Activated T-helper 2 cell treated with anti-CD3 and anti-CD28 coated beads, Interferon-gamma antibody, Interleukin-2, Interleukin-4, amounts not matched to agents 10 μg/mL and 5 μg/mL and 100 μg/mL, durations not matched to agents 14 hours and 24 hours and 36 hours (primary cell): ENCODE results near the gene TRIP13. TPM values are rescaled to one million over a fixed set of nuclear protein-coding genes. Genes with fewer than 3 reads are reported as not detected.
"Not testable (repeated sequence)": the region's sequence is repeated elsewhere in the genome, so short reads cannot be mapped to it uniquely, and the experiment has no call there.

Experiments
- DNase-seq: peaks from one replicate; pipeline ENCODE4 v3.0.0; 2021; ENCODE audit warnings: low spot score
- H3K27ac Mint-ChIP-seq: one replicate; pipeline ENCODE4 v1.8.0; 2021; ENCODE audit warnings: mixed read lengths
- H3K27me3 Mint-ChIP-seq: one replicate; pipeline ENCODE4 v1.8.0; 2021; ENCODE audit warnings: low read depth, mixed read lengths
- H3K36me3 Mint-ChIP-seq: one replicate; pipeline ENCODE4 v1.8.0; 2021; ENCODE audit warnings: low read depth, mixed read lengths
- H3K4me1 Mint-ChIP-seq: one replicate; pipeline ENCODE4 v1.8.0; 2021; ENCODE audit warnings: low read depth, mixed read lengths
- H3K4me3 Mint-ChIP-seq: one replicate; pipeline ENCODE4 v1.8.0; 2021; ENCODE audit warnings: low read depth, mild to moderate bottlenecking, moderate library complexity, mixed read lengths
- H3K9me3 Mint-ChIP-seq: one replicate; pipeline ENCODE4 v1.8.0; 2021; ENCODE audit warnings: mixed read lengths
- intact Hi-C: fragments of 100-400 bp; cut with micrococcal nuclease; formaldehyde crosslinking; loops from one replicate; pipeline ENCODE4 v1.15.1; 2023
- total RNA-seq: library from RNA; stranded (reverse); gene quantifications from 2 replicates; pipeline ENCODE4 v1.2.3, GENCODE V29; 2022

TRIP13 gene
- 36.6 and 37.6 TPM in 2 replicates for total RNA-seq

DNA sequence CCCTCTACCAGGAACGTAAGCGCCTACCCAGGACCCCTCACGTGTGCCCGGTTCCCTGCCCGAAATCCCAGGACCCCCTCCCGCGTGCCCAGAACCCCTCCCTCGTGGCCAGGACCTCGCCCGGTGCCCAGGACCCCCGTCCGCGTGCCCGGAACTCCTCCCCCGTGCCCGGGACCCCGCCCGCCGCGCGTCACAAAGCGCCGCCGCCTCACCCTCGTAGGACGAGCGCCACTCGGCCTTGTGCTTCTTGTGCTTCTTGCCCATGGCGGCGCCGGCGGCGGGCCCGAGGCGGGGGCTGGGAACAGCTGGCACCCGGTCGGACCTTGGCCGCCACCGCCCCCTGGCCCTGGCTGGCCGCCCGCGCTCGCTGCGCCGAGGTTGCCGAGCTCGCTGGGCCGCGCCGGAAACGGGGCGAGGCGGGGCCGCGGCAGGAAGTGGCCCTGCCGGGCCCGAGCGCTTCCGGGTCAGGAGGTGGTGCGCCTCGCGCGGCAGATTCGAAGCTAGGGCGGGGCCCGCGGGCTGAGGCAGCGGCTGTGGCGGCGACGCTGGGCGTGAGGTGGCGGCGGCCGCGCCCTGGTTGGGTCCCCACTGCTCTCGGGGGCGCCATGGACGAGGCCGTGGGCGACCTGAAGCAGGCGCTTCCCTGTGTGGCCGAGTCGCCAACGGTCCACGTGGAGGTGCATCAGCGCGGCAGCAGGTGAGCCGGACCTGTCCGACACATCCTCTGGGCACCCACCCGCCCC lies at the start of gene TRIP13, which contains the start of gene BRD9:
TSS of gene TRIP13 (plus strand) at position 491 of the 743 bp plus-strand sequence. CDS start at position 606, 115 bp downstream.
TSS of gene BRD9 (minus strand) at position 408 of the 743 bp plus-strand sequence. CDS start at position 264, 144 bp downstream.
- Mint-ChIP-seq H3K36me3 (peaks cover 68% of the 10 kb centered on the region), H3K27me3 (no peaks in the 10 kb centered on the region), H3K4me3 (peak within 1 kb of the TSS; percentile 86), H3K9me3 (no peaks in the 10 kb centered on the region), H3K27ac (peak within 1 kb of the TSS; percentile 86), H3K4me1 (peaks cover 32% of the 10 kb centered on the region)
- DNase-seq, result peak; percentile 84
- intact Hi-C loops, result no loop called here

- H3K27ac Mint-ChIP-seq, H3K36me3 Mint-ChIP-seq, H3K4me1 Mint-ChIP-seq, DNase-seq, H3K9me3 Mint-ChIP-seq, intact Hi-C loops, H3K4me3 Mint-ChIP-seq, H3K27me3 Mint-ChIP-seq: not testable (repeated sequence)
Observed at GRCh38 chr5:843371-843770, 49.3 kb upstream of the TRIP13 start.

GRCh38 chr5:843926-844325 lies 48.8 kb upstream of the TRIP13 start:
- H3K27me3 Mint-ChIP-seq, H3K36me3 Mint-ChIP-seq, intact Hi-C loops, DNase-seq, H3K4me1 Mint-ChIP-seq, H3K9me3 Mint-ChIP-seq, H3K27ac Mint-ChIP-seq, H3K4me3 Mint-ChIP-seq: not testable (repeated sequence)

DNA sequence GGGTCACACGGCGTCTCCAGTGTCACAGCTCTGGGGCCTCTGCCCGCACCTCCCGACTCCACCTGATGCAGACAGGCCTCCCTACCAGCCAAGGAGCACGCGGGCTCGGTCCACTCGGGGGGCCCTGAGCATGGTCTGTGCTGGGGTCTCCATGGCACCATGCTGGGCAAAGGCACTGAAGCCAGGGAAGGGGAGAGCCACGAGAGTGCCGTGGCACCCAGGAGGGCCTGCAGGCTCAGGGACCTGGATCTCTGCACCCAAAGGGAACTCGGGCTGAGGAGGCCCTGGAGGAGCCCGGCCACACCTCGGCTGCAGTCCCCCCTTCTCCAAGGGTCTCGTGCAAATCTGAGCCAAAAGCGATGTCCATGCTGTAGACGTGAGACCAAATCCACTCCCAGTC lies 48.3 kb upstream of the TRIP13 start:
- DNase-seq, result not testable (repeated sequence)

GRCh38 chr5:845031-845675 lies 47.5 kb upstream of the TRIP13 start:
- H3K4me3 Mint-ChIP-seq, H3K27me3 Mint-ChIP-seq, H3K9me3 Mint-ChIP-seq, H3K36me3 Mint-ChIP-seq, H3K27ac Mint-ChIP-seq, DNase-seq, H3K4me1 Mint-ChIP-seq, intact Hi-C loops: not testable (repeated sequence)

More for the DNA sequence above, 48.3 kb upstream of the TRIP13 start:
- H3K27ac Mint-ChIP-seq, H3K9me3 Mint-ChIP-seq, H3K27me3 Mint-ChIP-seq, intact Hi-C loops, H3K36me3 Mint-ChIP-seq, H3K4me3 Mint-ChIP-seq, H3K4me1 Mint-ChIP-seq: not testable (repeated sequence)

GRCh38 chr5:845676-846601 lies 46.7 kb upstream of the TRIP13 start:
- H3K4me3 Mint-ChIP-seq, H3K36me3 Mint-ChIP-seq, intact Hi-C loops, H3K4me1 Mint-ChIP-seq, H3K27me3 Mint-ChIP-seq, H3K27ac Mint-ChIP-seq, DNase-seq, H3K9me3 Mint-ChIP-seq: not testable (repeated sequence)

- DNase-seq, H3K4me3 Mint-ChIP-seq, H3K27ac Mint-ChIP-seq, H3K36me3 Mint-ChIP-seq, intact Hi-C loops, H3K9me3 Mint-ChIP-seq, H3K4me1 Mint-ChIP-seq, H3K27me3 Mint-ChIP-seq: not testable (repeated sequence)
Observed at GRCh38 chr5:846602-847091, 46.0 kb upstream of the TRIP13 start.

DNA sequence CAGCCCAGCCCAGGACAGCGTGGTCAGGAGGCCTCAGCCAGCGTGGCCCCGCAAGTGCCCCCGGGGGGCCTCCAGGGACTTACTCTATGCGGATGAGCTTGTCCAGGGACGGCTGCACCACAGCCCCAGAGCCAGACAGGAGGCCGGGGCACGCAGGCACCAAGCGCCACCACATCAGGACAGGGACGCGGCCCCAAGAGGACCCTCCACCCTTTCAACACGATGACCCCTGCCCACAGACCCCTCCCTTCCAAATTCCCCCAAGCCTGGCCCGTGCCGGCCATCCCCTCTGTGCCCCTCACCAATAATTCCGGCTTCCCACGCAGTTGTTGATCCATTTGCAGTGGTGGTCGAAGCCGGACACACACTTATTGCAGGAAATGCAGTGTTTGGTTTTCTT lies 45.5 kb upstream of the TRIP13 start:
- H3K36me3 Mint-ChIP-seq, intact Hi-C loops, H3K4me1 Mint-ChIP-seq, H3K27ac Mint-ChIP-seq, DNase-seq, H3K9me3 Mint-ChIP-seq, H3K27me3 Mint-ChIP-seq, H3K4me3 Mint-ChIP-seq: not testable (repeated sequence)

GRCh38 chr5:847736-848135 lies 44.9 kb upstream of the TRIP13 start:
- DNase-seq, H3K4me3 Mint-ChIP-seq, intact Hi-C loops, H3K4me1 Mint-ChIP-seq, H3K27me3 Mint-ChIP-seq, H3K27ac Mint-ChIP-seq, H3K36me3 Mint-ChIP-seq, H3K9me3 Mint-ChIP-seq: not testable (repeated sequence)

DNA sequence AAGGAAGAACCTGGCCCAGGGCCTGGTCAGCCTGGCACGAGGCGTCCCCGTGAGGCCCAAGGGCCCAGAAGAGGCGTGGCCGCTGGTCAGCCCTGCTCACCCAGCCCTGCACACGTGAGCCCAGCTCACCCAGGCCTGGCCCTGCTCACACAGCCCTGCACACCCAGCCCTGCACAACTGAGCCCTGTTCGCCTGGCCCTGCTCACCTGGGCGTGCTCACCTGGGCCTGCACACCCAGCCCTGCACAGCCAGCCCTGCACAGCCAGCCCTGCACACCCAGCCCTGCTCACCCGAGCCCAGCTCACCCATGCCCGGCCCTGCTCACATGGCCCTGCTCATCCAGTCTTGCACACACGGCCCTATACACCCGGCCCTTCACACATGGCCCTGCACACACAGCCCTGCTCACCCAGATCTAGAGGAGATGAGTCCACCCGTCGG lies 44.0 kb upstream of the TRIP13 start:
- Mint-ChIP-seq H3K4me3 (no peak overlapping the region), H3K27me3 (no peaks in the 10 kb centered on the region), H3K4me1 (no peaks in the 10 kb centered on the region), H3K9me3 (no peaks in the 10 kb centered on the region), H3K27ac (no peak overlapping the region), H3K36me3 (no peaks in the 10 kb centered on the region)
- intact Hi-C loops, result no loop called here
- no peak for DNase-seq

- intact Hi-C loops, result no loop called here
Observed at GRCh38 chr5:849651-850301, 42.9 kb upstream of the TRIP13 start.

GRCh38 chr5:850511-851006 lies 42.1 kb upstream of the TRIP13 start, which contains the start of gene ZDHHC11:
ZDHHC11 (minus strand) TSS chr5:850986; CDS start chr5:850602, 384 bp downstream.
- Mint-ChIP-seq H3K27me3 (no peaks in the 10 kb centered on the region), H3K4me1 (no peaks in the 10 kb centered on the region), H3K27ac (no peak within 1 kb of the TSS), H3K4me3 (no peak within 1 kb of the TSS), H3K36me3 (no peaks in the 10 kb centered on the region), H3K9me3 (no peaks in the 10 kb centered on the region)
- no peak for DNase-seq
- intact Hi-C loops, result no loop called here

More at GRCh38 chr5:849651-850301, 42.9 kb upstream of the TRIP13 start:
- DNase-seq, result no peak
- no peak overlapping the region for H3K4me3 Mint-ChIP-seq
- H3K9me3 Mint-ChIP-seq, result no peaks in the 10 kb centered on the region
- no peaks in the 10 kb centered on the region for H3K4me1 Mint-ChIP-seq
- H3K27ac Mint-ChIP-seq, result no peak overlapping the region
- H3K36me3 Mint-ChIP-seq, result no peaks in the 10 kb centered on the region
- H3K27me3 Mint-ChIP-seq, result no peaks in the 10 kb centered on the region
